Kidney epithelial cell (primary cell): ENCODE results near the gene ST6GALNAC5. TPM values are rescaled to one million over a fixed set of nuclear protein-coding genes. Genes with fewer than 3 reads are reported as not detected.

Experiments used
- DNase-seq: peaks from one replicate; pipeline ENCODE4 v3.0.0-alpha.2; 2010; ENCODE audit warnings: low read depth
- H3K27me3 ChIP-seq: 2 replicates; pipeline ENCODE4 v1.6.0; 2011; ENCODE audit warnings: low read length; ENCODE audit not compliant: control insufficient read depth, insufficient read depth
- H3K36me3 ChIP-seq: 2 replicates; pipeline ENCODE4 v1.5.1; 2011; ENCODE audit warnings: low read length; ENCODE audit not compliant: control insufficient read depth, insufficient read depth
- H3K4me3 ChIP-seq: 2 replicates; pipeline ENCODE4 v1.5.1; 2011; ENCODE audit warnings: low read depth, mild to moderate bottlenecking, control low read depth, low read length
- CTCF ChIP-seq: IDR thresholded peaks from 2 replicates; pipeline ENCODE4 v1.5.1; 2011; ENCODE audit warnings: mild to moderate bottlenecking, moderate library complexity, low read length, control low read depth, inconsistent platforms; ENCODE audit not compliant: insufficient read depth, poor library complexity, severe bottlenecking
- total RNA-seq: library from RNA; depleted of rRNA; stranded (reverse); fragments of >200 nt; gene quantifications from 2 replicates; pipeline ENCODE4 v1.2.3, GENCODE V29; 2015

Gene ST6GALNAC5
- total RNA-seq, 1 donor from 2014 or later, result 9.4 TPM

GRCh38 chr1:77061162-77061561, 193.9 kb downstream of the ST6GALNAC5 start:
- no peaks in the 10 kb centered on the region for H3K27me3 ChIP-seq
- no peak for TF ChIP-seq CTCF
- no peak for DNase-seq
- no peak overlapping the region for H3K4me3 ChIP-seq
- no peaks in the 10 kb centered on the region for H3K36me3 ChIP-seq

GRCh38 chr1:77063118-77063517, 195.8 kb downstream of the ST6GALNAC5 start:
- no peaks in the 10 kb centered on the region for H3K36me3 ChIP-seq
- DNase-seq, result no peak
- no peak for TF ChIP-seq CTCF
- H3K4me3 ChIP-seq, result no peak overlapping the region
- H3K27me3 ChIP-seq, result no peaks in the 10 kb centered on the region

GRCh38 chr1:77064246-77064645, 197.0 kb downstream of the ST6GALNAC5 start:
- DNase-seq, result no peak
- no peaks in the 10 kb centered on the region for H3K27me3 ChIP-seq
- no peak for TF ChIP-seq CTCF

GRCh38 chr1:77065693-77066342, 198.5 kb downstream of the ST6GALNAC5 start:
- TF ChIP-seq CTCF, result no peak
- Histone ChIP-seq H3K36me3 (no peaks in the 10 kb centered on the region), H3K4me3 (no peak overlapping the region), H3K27me3 (no peaks in the 10 kb centered on the region)
- DNase-seq, result no peak

More at GRCh38 chr1:77064246-77064645, 197.0 kb downstream of the ST6GALNAC5 start:
- Histone ChIP-seq H3K4me3 (no peak overlapping the region), H3K36me3 (no peaks in the 10 kb centered on the region)

- DNase-seq, result no peak
- H3K4me3 ChIP-seq, result no peak overlapping the region
- no peaks in the 10 kb centered on the region for H3K36me3 ChIP-seq
- H3K27me3 ChIP-seq, result no peaks in the 10 kb centered on the region
- no peak for TF ChIP-seq CTCF
These were observed 200.7 kb downstream of the ST6GALNAC5 start for GRCh38 chr1:77068013-77068412.

GRCh38 chr1:77076759-77077158, 209.5 kb downstream of the ST6GALNAC5 start:
- Histone ChIP-seq H3K4me3 (no peak overlapping the region), H3K27me3 (no peaks in the 10 kb centered on the region), H3K36me3 (no peaks in the 10 kb centered on the region)
- DNase-seq, result no peak
- TF ChIP-seq CTCF, result no peak
